ENCODE results near the gene LIG1. TPM values are rescaled to one million over a fixed set of nuclear protein-coding genes. Genes with fewer than 3 reads are reported as not detected.

LIG1 gene
- total and polyA plus RNA-seq, 9 of the 15 experiments (the other 6 are each of a cell fraction or from before 2014, with no cell fraction given): 9.6 to 114 (median 71.1) TPM

- TF ChIP-seq ZNF518B (CRISPR knock-in tag; IDR thresholded peaks at IDR 0.05) (no peak), SREBF2 (CRISPR knock-in tag; IDR thresholded peaks at IDR 0.05) (no peak), CBX8 (IDR thresholded peaks at IDR 0.05; ENCODE audit: borderline replicate concordance, extremely low read depth, low read depth, low read length, poor library complexity, severe bottlenecking) (no peak), ATF7 (IDR thresholded peaks at IDR 0.05) (peak; percentile 61), MAZ (CRISPR knock-in tag; conservative IDR thresholded peaks at IDR 0.05 in 1 of 2, IDR thresholded peaks at IDR 0.05 in 1 of 2) (peak; percentile 57 to 92), HBP1 (CRISPR knock-in tag; IDR thresholded peaks at IDR 0.05) (peak; percentile 92), E2F4 (CRISPR knock-in tag; IDR thresholded peaks at IDR 0.05; ENCODE audit: low read depth) (peak; percentile 86; the same call in 1 of the 2 replicates), FOXP4 (CRISPR knock-in tag; IDR thresholded peaks at IDR 0.05; ENCODE audit: borderline replicate concordance) (peak; percentile 99), KAT7 (CRISPR knock-in tag; IDR thresholded peaks at IDR 0.05; ENCODE audit: borderline replicate concordance) (no peak), TARDBP (IDR thresholded peaks at IDR 0.05) (peak; percentile 63; the same call in 1 of the 2 replicates), FOXJ3 (CRISPR knock-in tag; IDR thresholded peaks at IDR 0.05) (no peak), GTF2F1 (IDR thresholded peaks at IDR 0.05; ENCODE audit: low read depth, low read length) (no peak; the same call in 1 of the 2 replicates), EGR1 (conservative IDR thresholded peaks at IDR 0.05) (peak; percentile 61; the same call in 1 of the 2 replicates)
Observed at GRCh38 chr19:48203794-48204628, 33.9 kb upstream of the LIG1 start (continued).

All from K562 (cell line).